CD8-positive, alpha-beta memory T cell (primary cell): ENCODE results near the gene DHFR. TPM values are rescaled to one million over a fixed set of nuclear protein-coding genes. Genes with fewer than 3 reads are reported as not detected.

Experiments
- CTCF ChIA-PET: fragments of 350-600 bp; sonication (Branson Sonifier 250); formaldehyde crosslinking; loops from one replicate; lab custom pipeline; 2021; ENCODE audit warnings: antibody characterized with exemption; lab: Charles Lee
- POLR2A ChIA-PET: fragments of 350-600 bp; sonication (Branson Sonifier 250); formaldehyde crosslinking; loops from one replicate; lab custom pipeline; 2021; ENCODE audit warnings: antibody characterized with exemption; lab: Charles Lee
- DNase-seq, 5 donors: peaks; one replicate each; pipeline versions ENCODE4 v3.0.0 to v3.0.0-alpha.2; 2020 to 2022; ENCODE audit warnings: mixed read lengths in 1 of 5
- H3K27ac ChIP-seq: one replicate; pipeline ENCODE4 v1.7.0; 2013; ENCODE audit warnings: low read depth, mild to moderate bottlenecking, low read length, moderate library complexity
- H3K27me3 ChIP-seq: 2 replicates; pipeline ENCODE4 v1.7.0; 2013; ENCODE audit warnings: low read length, mild to moderate bottlenecking; ENCODE audit not compliant: insufficient read depth, poor library complexity, severe bottlenecking
- H3K36me3 ChIP-seq: 2 replicates; pipeline ENCODE4 v1.7.0; 2013; ENCODE audit warnings: mild to moderate bottlenecking, low read length, moderate library complexity; ENCODE audit not compliant: insufficient read depth
- H3K4me1 ChIP-seq: 2 replicates; pipeline ENCODE4 v1.7.0; 2013; ENCODE audit warnings: mild to moderate bottlenecking, low read length, moderate library complexity; ENCODE audit not compliant: insufficient read depth
- H3K4me3 ChIP-seq: 2 replicates; pipeline ENCODE4 v1.7.0; 2013; ENCODE audit warnings: mild to moderate bottlenecking, low read length
- H3K9me3 ChIP-seq: 2 replicates; pipeline ENCODE4 v1.7.0; 2013; ENCODE audit warnings: mild to moderate bottlenecking, low read length
- H3K27ac Mint-ChIP-seq, 8 donors: one replicate each; pipeline ENCODE4 v1.8.0; 2020 to 2021; ENCODE audit warnings: mixed read lengths in 8 of 8, mild to moderate bottlenecking in 6 of 8, inconsistent platforms in 3 of 8, moderate library complexity in 3 of 8
- H3K27me3 Mint-ChIP-seq, 2 donors: one replicate each; pipeline ENCODE4 v1.8.0; 2020 to 2021; ENCODE audit warnings: mixed read lengths in 2 of 2, mild to moderate bottlenecking in 1 of 2, moderate library complexity in 1 of 2
- H3K36me3 Mint-ChIP-seq, 3 donors: one replicate each; pipeline ENCODE4 v1.8.0; 2020 to 2021; ENCODE audit warnings: mixed read lengths in 3 of 3, inconsistent platforms in 1 of 3, mild to moderate bottlenecking in 1 of 3
- H3K4me1 Mint-ChIP-seq, 3 donors: one replicate each; pipeline ENCODE4 v1.8.0; 2020 to 2021; ENCODE audit warnings: mixed read lengths in 3 of 3, inconsistent platforms in 1 of 3, mild to moderate bottlenecking in 1 of 3
- H3K4me3 Mint-ChIP-seq, 7 donors: one replicate each; pipeline ENCODE4 v1.8.0; 2020 to 2021; ENCODE audit warnings: mixed read lengths in 7 of 7, mild to moderate bottlenecking in 6 of 7, moderate library complexity in 4 of 7, inconsistent platforms in 2 of 7
- H3K9me3 Mint-ChIP-seq, 5 donors: one replicate each; pipeline ENCODE4 v1.8.0; 2020 to 2022; ENCODE audit warnings: mixed read lengths in 5 of 5, mild to moderate bottlenecking in 3 of 5, moderate library complexity in 2 of 5, inconsistent platforms in 1 of 5
- polyA plus RNA-seq: library from polyadenylated mRNA; unstranded; fragments of 300-500 nt; fragmentation: Illumina TruSeq; gene quantifications from one replicate; pipeline ENCODE4 v1.2.3, GENCODE V29; 2021
- total RNA-seq, 2 experiments: library from RNA; stranded (reverse); gene quantifications; one replicate each; pipeline ENCODE4 v1.2.3, GENCODE V29; 2021

Gene DHFR
- total and polyA plus RNA-seq, 3 experiments from 2014 or later, result 2.6 to 85.8 (median 82.7) TPM

DNA sequence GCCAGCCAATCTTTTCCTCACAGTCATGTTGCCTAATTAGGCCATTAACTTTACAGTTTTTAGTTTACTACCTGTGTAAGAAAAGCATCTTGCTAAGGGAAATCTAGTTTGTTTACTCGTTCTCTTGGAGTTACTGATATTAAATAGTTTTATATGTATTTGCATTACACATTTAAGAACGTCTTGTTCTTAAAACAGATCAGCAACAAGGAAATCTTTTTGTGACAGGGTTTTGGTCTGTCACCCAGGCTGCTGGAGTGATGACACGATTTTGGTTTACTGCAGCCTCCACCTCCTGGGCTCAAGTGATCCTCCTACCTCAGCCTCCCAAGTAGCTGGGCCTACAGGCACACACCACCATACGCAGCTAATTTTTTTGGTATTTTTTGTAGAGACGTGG lies 29.6 kb downstream of the DHFR start:
- Histone ChIP-seq H3K27ac (no peak overlapping the region), H3K27me3 (no peaks in the 10 kb centered on the region), H3K4me3 (no peak overlapping the region), H3K36me3 (no peaks in the 10 kb centered on the region), H3K9me3 (no peaks in the 10 kb centered on the region), H3K4me1 (no peaks in the 10 kb centered on the region)
- H3K36me3 Mint-ChIP-seq, result peaks cover 4 to 19% (median 18%) of the 10 kb centered on the region in 3 donors
- H3K27ac Mint-ChIP-seq, result peak overlapping the region in 1 of 8 donors; percentile 51
- H3K4me1 Mint-ChIP-seq, result no peaks in the 10 kb centered on the region
- H3K27me3 Mint-ChIP-seq, result no peaks in the 10 kb centered on the region
- POLR2A ChIA-PET, result no interaction called here
- no peaks in the 10 kb centered on the region for H3K9me3 Mint-ChIP-seq
- H3K4me3 Mint-ChIP-seq, result no peak overlapping the region
- CTCF ChIA-PET, result no interaction called here
- DNase-seq, result no peak

DNA sequence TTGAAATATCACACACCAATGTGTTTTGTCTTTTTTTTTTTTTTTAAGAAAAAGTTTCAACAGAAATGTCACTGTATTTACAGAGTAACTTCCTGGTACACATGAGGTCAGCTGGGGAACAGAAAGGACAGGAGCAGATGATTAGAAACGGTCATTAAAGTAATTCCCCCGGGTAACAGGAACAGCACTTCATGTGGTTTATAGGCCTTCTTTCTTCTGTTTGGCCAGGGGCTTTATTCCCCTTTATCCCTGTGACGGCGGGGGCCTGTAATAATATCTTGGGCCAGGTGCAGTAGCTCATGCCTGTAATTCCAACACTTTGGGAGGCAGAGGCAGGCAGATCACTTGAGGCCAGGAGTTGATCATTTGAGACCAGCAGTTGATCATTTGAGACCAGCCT lies 30.8 kb downstream of the DHFR start:
- CTCF ChIA-PET, result no interaction called here

DNA sequence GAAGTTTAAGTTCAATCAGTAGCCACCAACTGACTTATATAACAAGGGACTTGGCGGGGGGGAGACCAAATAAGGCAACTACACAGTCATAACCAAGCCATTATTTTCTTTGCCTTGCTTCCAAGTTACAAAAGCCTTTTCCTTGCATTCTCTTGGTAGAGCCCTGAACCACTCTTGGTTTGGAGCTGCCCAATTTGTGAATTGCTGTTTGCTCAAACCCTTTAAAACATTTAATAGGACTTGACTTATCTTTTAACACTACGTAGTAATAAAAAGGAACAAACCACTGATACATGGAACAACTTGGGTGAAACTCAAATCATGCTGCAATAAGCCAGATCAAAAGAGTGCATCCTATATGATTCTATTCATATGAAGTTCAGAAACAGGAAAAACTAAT lies 32.0 kb downstream of the DHFR start:
- H3K36me3 Mint-ChIP-seq, result peaks cover 5 to 20% (median 11%) of the 10 kb centered on the region in 3 donors
- Histone ChIP-seq H3K9me3 (no peaks in the 10 kb centered on the region), H3K4me3 (no peak overlapping the region), H3K27me3 (no peaks in the 10 kb centered on the region), H3K27ac (no peak overlapping the region), H3K4me1 (no peaks in the 10 kb centered on the region), H3K36me3 (no peaks in the 10 kb centered on the region)
- DNase-seq, result no peak
- H3K4me1 Mint-ChIP-seq, result no peaks in the 10 kb centered on the region
- H3K27ac Mint-ChIP-seq, result no peak overlapping the region
- no peaks in the 10 kb centered on the region for H3K9me3 Mint-ChIP-seq
- CTCF ChIA-PET, result no interaction called here
- H3K4me3 Mint-ChIP-seq, result no peak overlapping the region
- no peaks in the 10 kb centered on the region for H3K27me3 Mint-ChIP-seq
- POLR2A ChIA-PET, result no interaction called here

More for the DNA sequence above, 30.8 kb downstream of the DHFR start:
- Mint-ChIP-seq H3K4me1 (no peaks in the 10 kb centered on the region), H3K9me3 (no peaks in the 10 kb centered on the region), H3K27me3 (no peaks in the 10 kb centered on the region), H3K36me3 (peaks cover 5 to 11% (median 11%) of the 10 kb centered on the region in 3 donors), H3K4me3 (no peak overlapping the region), H3K27ac (no peak overlapping the region)
- POLR2A ChIA-PET, result no interaction called here
- Histone ChIP-seq H3K27me3 (no peaks in the 10 kb centered on the region), H3K9me3 (no peaks in the 10 kb centered on the region), H3K36me3 (no peaks in the 10 kb centered on the region), H3K27ac (no peak overlapping the region), H3K4me3 (no peak overlapping the region), H3K4me1 (no peaks in the 10 kb centered on the region)
- no peak for DNase-seq

DNA sequence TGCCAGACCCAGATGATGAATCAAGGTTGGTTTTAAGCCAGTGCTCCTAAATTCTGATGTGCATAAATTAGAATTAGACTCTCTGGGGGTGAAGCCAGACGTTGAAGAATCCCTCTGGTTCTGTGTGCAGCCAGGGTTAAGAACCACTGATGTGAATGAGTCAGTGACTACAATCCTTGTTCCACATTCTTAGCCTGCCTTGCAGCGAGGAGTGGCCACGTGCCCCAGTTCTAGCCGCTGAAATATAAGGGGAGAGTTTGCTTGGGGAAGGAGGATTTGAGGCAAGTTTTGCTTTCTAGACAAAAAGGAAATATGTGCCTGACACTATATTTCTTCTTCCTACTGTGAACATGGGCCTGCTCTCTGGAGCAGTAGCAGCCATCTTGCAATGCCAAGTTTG lies 34.6 kb downstream of the DHFR start:
- CTCF ChIA-PET, result no interaction called here

DNA sequence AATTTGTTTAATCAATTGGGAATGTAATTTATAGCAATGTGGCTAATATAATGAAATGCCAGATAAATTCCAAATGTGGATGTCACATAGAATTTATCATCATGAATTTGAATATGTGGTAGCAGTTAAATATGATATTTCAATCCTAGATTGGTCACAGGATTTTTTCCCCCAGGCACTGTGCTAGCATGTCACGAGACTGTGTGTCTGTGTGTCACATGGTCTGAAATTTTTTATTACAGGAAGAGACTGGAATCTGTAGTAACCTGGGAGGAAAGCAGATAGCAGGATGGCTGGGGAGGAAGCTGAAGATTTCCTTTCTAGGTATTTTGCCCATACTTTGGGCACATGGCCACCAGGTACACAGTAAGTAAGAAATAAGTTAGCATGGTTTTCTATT lies 35.7 kb downstream of the DHFR start:
- Mint-ChIP-seq H3K9me3 (no peaks in the 10 kb centered on the region), H3K4me3 (no peak overlapping the region), H3K27me3 (no peaks in the 10 kb centered on the region), H3K4me1 (peaks cover 0 to 4% (median 0%) of the 10 kb centered on the region in 3 donors), H3K36me3 (peaks cover 5 to 20% (median 9%) of the 10 kb centered on the region in 3 donors), H3K27ac (no peak overlapping the region)
- Histone ChIP-seq H3K27ac (no peak overlapping the region), H3K36me3 (no peaks in the 10 kb centered on the region), H3K4me3 (no peak overlapping the region), H3K27me3 (no peaks in the 10 kb centered on the region), H3K4me1 (no peaks in the 10 kb centered on the region), H3K9me3 (no peaks in the 10 kb centered on the region)
- ChIA-PET CTCF (no interaction called here), POLR2A (no interaction called here)
- DNase-seq, result no peak

More for the DNA sequence above, 34.6 kb downstream of the DHFR start:
- H3K9me3 Mint-ChIP-seq, result no peaks in the 10 kb centered on the region
- peaks cover 5 to 20% (median 9%) of the 10 kb centered on the region in 3 donors for H3K36me3 Mint-ChIP-seq
- no peaks in the 10 kb centered on the region for H3K36me3 ChIP-seq
- no peak overlapping the region for H3K27ac Mint-ChIP-seq
- no peak overlapping the region for H3K27ac ChIP-seq
- POLR2A ChIA-PET, result no interaction called here
- no peak overlapping the region for H3K4me3 ChIP-seq
- peaks cover 0 to 4% (median 0%) of the 10 kb centered on the region in 3 donors for H3K4me1 Mint-ChIP-seq
- H3K4me3 Mint-ChIP-seq, result no peak overlapping the region
- no peak for DNase-seq
- no peaks in the 10 kb centered on the region for H3K9me3 ChIP-seq
- H3K4me1 ChIP-seq, result no peaks in the 10 kb centered on the region
- H3K27me3 ChIP-seq, result no peaks in the 10 kb centered on the region
- no peaks in the 10 kb centered on the region for H3K27me3 Mint-ChIP-seq

DNA sequence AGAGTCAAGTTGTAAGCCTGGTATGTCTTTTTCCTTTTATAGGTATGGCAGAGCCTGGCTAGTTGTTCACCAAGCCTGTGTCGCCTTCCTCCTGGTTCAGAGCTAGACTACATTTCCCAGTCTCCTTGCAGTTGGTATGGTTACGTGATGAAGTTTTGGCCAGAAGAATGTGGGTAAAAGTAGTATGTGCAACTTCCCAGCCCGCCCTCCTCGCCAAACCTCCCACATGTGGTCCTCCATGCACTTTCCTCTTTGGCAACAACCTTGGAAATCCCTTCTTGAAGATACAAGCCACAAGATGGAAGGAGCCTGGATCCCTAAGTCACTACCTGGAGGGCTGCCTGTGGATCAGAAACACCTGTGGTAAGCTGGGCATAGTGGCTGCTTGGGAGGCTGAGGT lies 36.3 kb downstream of the DHFR start:
- Mint-ChIP-seq H3K36me3 (peaks cover 5 to 20% (median 9%) of the 10 kb centered on the region in 3 donors), H3K9me3 (no peaks in the 10 kb centered on the region), H3K27me3 (no peaks in the 10 kb centered on the region), H3K4me1 (peaks cover 0 to 4% (median 0%) of the 10 kb centered on the region in 3 donors), H3K4me3 (no peak overlapping the region), H3K27ac (no peak overlapping the region)
- Histone ChIP-seq H3K36me3 (no peaks in the 10 kb centered on the region), H3K4me1 (no peaks in the 10 kb centered on the region), H3K9me3 (no peaks in the 10 kb centered on the region), H3K4me3 (no peak overlapping the region), H3K27ac (no peak overlapping the region), H3K27me3 (no peaks in the 10 kb centered on the region)
- CTCF ChIA-PET, result no interaction called here
- DNase-seq, result no peak
- POLR2A ChIA-PET, result no interaction called here

DNA sequence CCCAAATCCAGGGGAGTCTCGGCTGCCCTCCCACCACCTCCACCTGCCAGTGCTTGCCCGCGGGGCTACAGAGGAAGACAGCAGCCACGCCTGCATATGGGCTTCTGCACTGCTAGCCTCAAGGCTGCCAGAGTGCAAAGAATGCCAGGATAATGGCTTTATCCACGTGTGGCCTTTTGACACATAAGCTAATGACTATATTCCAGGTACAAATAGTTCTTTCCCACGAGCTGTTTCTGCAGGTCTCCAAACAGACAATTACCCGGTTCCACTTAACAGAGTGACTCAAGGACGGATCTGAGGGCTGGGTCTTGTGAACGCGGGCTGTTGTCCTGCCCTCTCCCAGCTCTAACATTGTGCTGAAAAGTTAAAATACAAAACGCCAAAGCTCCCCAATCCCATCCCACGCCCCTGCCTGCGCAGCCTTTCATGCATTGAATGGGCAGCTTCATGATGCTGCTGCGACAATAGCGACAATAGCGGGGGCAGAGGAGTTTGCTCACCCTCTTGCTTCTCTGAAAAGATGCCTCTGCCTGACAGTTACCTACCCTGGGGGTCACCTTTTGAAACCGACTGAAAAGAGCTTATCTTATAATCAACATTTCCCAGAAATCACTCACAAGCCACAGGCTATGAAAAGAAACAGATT lies 39.4 kb downstream of the DHFR start:
- Mint-ChIP-seq H3K36me3 (peaks cover 2 to 9% (median 2%) of the 10 kb centered on the region in 3 donors), H3K9me3 (peaks cover 0 to 2% (median 0%) of the 10 kb centered on the region in 5 donors), H3K4me3 (no peak overlapping the region), H3K4me1 (peaks cover 0 to 4% (median 0%) of the 10 kb centered on the region in 3 donors), H3K27ac (no peak overlapping the region), H3K27me3 (no peaks in the 10 kb centered on the region)
- Histone ChIP-seq H3K4me3 (no peak overlapping the region), H3K36me3 (no peaks in the 10 kb centered on the region), H3K4me1 (no peaks in the 10 kb centered on the region), H3K9me3 (no peaks in the 10 kb centered on the region), H3K27ac (no peak overlapping the region), H3K27me3 (no peaks in the 10 kb centered on the region)
- DNase-seq, result no peak
- CTCF ChIA-PET, result no interaction called here
- POLR2A ChIA-PET, result no interaction called here

DNA sequence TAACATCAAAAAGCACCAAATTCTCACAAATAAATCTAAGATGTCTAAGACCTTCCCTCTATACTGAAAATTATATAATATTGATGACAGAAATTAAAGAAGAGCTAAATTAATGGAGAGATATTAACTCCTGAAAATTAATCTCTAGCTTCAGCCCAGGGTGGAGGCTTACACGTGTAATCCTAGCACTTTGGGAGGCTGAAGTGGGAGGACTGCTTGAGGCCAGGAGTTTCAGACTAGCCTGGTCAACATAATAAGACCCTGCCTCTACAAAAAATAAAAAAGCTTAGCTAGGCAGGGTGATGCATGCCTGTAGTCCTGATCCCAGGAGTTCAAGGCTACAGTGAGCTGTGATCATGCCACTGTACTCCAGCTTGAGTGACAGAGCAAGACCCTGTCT lies 45.1 kb downstream of the DHFR start:
- no peaks in the 10 kb centered on the region for H3K4me1 ChIP-seq
- H3K4me3 Mint-ChIP-seq, result no peak overlapping the region
- POLR2A ChIA-PET, result no interaction called here
- no peaks in the 10 kb centered on the region for H3K9me3 ChIP-seq
- DNase-seq, result no peak
- no peaks in the 10 kb centered on the region for H3K4me1 Mint-ChIP-seq
- H3K36me3 ChIP-seq, result no peaks in the 10 kb centered on the region
- H3K27ac ChIP-seq, result no peak overlapping the region
- CTCF ChIA-PET, result no interaction called here
- no peaks in the 10 kb centered on the region for H3K27me3 Mint-ChIP-seq
- peaks cover 0 to 20% (median 2%) of the 10 kb centered on the region in 3 donors for H3K36me3 Mint-ChIP-seq
- no peak overlapping the region for H3K27ac Mint-ChIP-seq
- peaks cover 2 to 10% (median 5%) of the 10 kb centered on the region in 5 donors for H3K9me3 Mint-ChIP-seq
- no peaks in the 10 kb centered on the region for H3K27me3 ChIP-seq
- no peak overlapping the region for H3K4me3 ChIP-seq
